ENCODE results near the gene DLX4. TPM values are rescaled to one million over a fixed set of nuclear protein-coding genes. Genes with fewer than 3 reads are reported as not detected.
A peak's percentile ranks its signal among the peaks of the same experiment; 100 is the strongest.

Gene DLX4
- total and polyA plus RNA-seq, 2 experiments from 2014 or later = 0.60 to 1.3 TPM

DNA sequence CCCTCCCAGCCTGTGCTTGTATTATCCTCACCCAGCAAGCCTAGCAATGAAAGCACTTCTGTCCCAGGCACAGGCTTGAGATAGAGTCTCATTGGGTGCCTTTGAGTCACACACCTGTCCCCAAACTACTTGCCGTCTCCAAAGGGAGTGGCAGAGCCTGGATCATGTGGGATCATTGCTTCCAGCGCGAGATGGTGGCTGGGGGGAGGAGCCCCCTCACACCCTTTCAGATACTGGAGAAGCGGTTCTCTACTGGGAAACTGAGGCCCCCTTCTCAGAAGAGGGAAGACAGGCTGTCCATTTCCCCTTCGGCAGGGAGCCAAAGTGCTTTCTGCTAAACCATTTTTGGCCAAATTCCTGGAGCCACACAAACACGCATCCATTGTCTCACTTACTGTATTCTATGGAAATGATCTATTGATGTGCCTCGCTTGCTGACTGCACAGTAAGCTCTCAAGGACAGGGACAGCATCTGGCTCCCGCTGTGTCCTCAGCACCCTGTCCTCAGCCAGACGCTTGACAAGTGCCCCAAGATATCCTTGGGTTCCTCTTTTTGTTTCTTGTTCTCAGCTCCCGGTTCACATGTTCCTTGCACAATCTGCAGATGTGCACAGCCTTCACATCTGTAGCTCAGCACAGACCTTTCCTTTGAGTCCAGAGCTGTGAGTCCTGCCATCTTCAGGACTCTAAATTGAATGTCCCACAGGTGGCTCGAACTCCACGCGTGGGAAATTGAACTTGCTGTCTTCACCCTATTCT is 52.0 kb downstream of the DLX4 start:
- TF ChIP-seq, protein P1, sequence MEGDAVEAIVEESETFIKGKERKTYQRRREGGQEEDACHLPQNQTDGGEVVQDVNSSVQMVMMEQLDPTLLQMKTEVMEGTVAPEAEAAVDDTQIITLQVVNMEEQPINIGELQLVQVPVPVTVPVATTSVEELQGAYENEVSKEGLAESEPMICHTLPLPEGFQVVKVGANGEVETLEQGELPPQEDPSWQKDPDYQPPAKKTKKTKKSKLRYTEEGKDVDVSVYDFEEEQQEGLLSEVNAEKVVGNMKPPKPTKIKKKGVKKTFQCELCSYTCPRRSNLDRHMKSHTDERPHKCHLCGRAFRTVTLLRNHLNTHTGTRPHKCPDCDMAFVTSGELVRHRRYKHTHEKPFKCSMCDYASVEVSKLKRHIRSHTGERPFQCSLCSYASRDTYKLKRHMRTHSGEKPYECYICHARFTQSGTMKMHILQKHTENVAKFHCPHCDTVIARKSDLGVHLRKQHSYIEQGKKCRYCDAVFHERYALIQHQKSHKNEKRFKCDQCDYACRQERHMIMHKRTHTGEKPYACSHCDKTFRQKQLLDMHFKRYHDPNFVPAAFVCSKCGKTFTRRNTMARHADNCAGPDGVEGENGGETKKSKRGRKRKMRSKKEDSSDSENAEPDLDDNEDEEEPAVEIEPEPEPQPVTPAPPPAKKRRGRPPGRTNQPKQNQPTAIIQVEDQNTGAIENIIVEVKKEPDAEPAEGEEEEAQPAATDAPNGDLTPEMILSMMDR (IDR thresholded peaks at IDR 0.05; ENCODE audit: low read depth, low read length) = no peak
- no peaks in the 10 kb centered on the region for H3K36me3 ChIP-seq
- DNase-seq (ENCODE audit: low read depth in 1 of 2, low spot score in 1 of 2) = no peak
- no peak overlapping the region for H3K27ac ChIP-seq
- peaks cover 5% of the 10 kb centered on the region for H3K4me1 ChIP-seq (ENCODE audit: low read depth)
- H3K9me3 ChIP-seq (ENCODE audit: low read depth) = no peaks in the 10 kb centered on the region
- no peaks in the 10 kb centered on the region for H3K27me3 ChIP-seq
- H3K4me3 ChIP-seq = no peak overlapping the region

DNA sequence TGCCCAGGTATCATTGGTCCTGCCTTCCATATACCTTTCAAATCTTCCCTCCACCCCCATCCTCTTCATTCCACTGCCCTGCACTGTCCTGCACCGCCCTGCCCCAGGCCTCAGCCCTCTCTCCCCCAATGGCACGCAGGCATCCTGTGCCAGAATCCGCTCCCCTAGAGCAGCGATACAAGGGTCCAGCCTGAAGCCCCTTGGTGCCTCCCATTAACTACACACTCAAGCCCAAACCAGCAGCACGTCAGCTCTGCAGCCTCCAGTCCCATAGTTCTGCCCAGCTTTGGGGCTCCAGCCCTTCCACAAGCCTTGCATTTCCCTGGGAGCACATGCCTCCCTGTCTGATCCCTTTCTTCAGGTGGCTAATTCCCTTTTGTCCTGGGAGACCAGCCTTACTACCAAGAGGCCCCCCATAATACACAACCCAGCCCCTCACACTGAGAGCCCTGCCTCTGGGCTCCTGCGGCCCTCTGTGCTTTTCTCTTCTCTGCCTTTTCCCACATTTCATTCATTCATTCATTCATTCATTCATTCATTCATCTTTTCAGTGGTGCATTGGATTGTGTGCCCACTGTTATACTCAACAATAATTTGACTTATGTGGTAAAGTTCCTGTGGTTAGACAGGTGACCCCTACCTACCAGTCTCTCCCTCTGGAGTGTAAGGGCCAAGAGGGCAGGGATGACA is 52.8 kb downstream of the DLX4 start:
- H3K9me3 ChIP-seq (ENCODE audit: low read depth) = no peaks in the 10 kb centered on the region
- H3K27ac ChIP-seq = no peak overlapping the region
- H3K4me3 ChIP-seq = no peak overlapping the region
- TF ChIP-seq, protein P1 (IDR thresholded peaks at IDR 0.05; ENCODE audit: low read depth, low read length) = no peak
- no peaks in the 10 kb centered on the region for H3K27me3 ChIP-seq
- H3K4me1 ChIP-seq (ENCODE audit: low read depth) = peaks cover 5% of the 10 kb centered on the region
- no peak for DNase-seq (ENCODE audit: low read depth in 1 of 2, low spot score in 1 of 2)
- no peaks in the 10 kb centered on the region for H3K36me3 ChIP-seq

DNA sequence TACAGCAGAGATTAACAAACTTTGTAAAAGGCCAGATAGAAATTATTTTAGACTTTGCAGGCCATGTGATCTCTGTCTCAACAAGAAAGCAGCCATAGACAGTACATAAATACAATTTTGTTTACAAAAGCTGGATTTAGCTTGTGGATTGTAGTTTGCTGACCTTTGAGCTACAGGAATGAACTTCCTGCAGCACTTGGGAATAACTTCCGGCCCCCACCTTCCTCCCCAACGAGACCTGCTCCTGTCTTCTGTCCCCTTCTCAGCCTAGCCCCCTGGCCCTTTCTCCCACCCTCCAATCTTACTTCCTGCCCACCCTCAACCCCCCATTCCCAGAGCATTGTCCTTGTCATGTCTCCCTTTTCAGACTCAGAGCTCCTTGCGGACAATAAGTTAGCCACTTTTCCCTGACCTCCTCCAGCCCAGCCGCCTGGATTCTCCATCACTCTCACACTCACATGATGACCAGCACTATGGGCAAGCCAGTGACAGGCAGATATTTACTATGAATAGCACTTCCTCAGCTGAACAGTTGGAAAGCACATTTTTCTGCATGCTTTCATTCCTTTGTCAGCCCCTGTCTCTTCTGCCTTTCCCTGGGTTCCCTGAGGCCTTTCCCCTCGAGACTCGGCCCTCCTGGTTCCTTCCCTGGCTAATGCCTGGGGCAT is 53.6 kb downstream of the DLX4 start:
- no peaks in the 10 kb centered on the region for H3K9me3 ChIP-seq (ENCODE audit: low read depth)
- DNase-seq (ENCODE audit: low read depth in 1 of 2, low spot score in 1 of 2) = no peak
- no peaks in the 10 kb centered on the region for H3K27me3 ChIP-seq
- peak overlapping the region; percentile 72 for H3K27ac ChIP-seq
- H3K36me3 ChIP-seq = no peaks in the 10 kb centered on the region
- TF ChIP-seq, protein P1 (IDR thresholded peaks at IDR 0.05; ENCODE audit: low read depth, low read length) = no peak
- H3K4me1 ChIP-seq (ENCODE audit: low read depth) = peaks cover 5% of the 10 kb centered on the region
- H3K4me3 ChIP-seq = no peak overlapping the region

DNA sequence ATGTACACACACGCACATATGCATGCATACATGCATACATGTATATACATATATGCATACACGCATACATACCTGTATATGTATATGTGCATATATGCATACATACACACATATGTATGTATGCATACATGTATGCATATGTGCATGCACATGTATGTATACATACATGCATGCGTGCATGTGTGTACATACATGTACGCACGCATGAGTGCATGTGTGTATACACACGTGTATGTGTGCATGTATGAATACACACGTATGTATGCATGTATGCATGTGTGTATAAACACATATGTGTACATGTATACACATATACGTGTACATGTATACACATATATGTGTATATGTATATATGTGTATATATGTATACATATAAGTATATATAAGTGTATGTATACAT is 54.5 kb downstream of the DLX4 start:
- TF ChIP-seq, protein P1 (IDR thresholded peaks at IDR 0.05; ENCODE audit: low read depth, low read length) = no peak
- Histone ChIP-seq H3K36me3 (no peaks in the 10 kb centered on the region), H3K27me3 (no peaks in the 10 kb centered on the region), H3K4me1 (ENCODE audit: low read depth) (peaks cover 10% of the 10 kb centered on the region), H3K4me3 (no peak overlapping the region), H3K27ac (no peak overlapping the region), H3K9me3 (ENCODE audit: low read depth) (no peaks in the 10 kb centered on the region)
- DNase-seq (ENCODE audit: low read depth in 1 of 2, low spot score in 1 of 2) = no peak

Other genes with a start within 250 kb of the DLX4 start
- gene FAM117A, start 205.1 kb upstream of the DLX4 start, total RNA-seq = 19.2 and 30.9 TPM in 2 replicates
- 21.8 and 25.5 TPM in 2 replicates for gene FAM117A, start 205.1 kb upstream of the DLX4 start, polyA plus RNA-seq
- gene KAT7, start 180.5 kb upstream of the DLX4 start, total RNA-seq = 31.3 and 33.1 TPM in 2 replicates
- gene KAT7, start 180.5 kb upstream of the DLX4 start, polyA plus RNA-seq = 30.0 and 57.4 TPM in 2 replicates
- not detected in 2 replicates for gene TAC4, start 121.1 kb upstream of the DLX4 start, total RNA-seq
- 0.78 TPM in 1 of 2 replicates, not detected in the other for gene TAC4, start 121.1 kb upstream of the DLX4 start, polyA plus RNA-seq
- gene DLX3, start 26.0 kb downstream of the DLX4 start, total RNA-seq = 0.14 and 0.63 TPM in 2 replicates
- gene DLX3, start 26.0 kb downstream of the DLX4 start, polyA plus RNA-seq = 1.1 and 2.1 TPM in 2 replicates
- gene ITGA3, start 86.9 kb downstream of the DLX4 start, total RNA-seq = 40.6 and 41.9 TPM in 2 replicates
- 20.5 and 32.7 TPM in 2 replicates for gene ITGA3, start 86.9 kb downstream of the DLX4 start, polyA plus RNA-seq
- gene PDK2, start 126.2 kb downstream of the DLX4 start, total RNA-seq = 79.5 and 88.5 TPM in 2 replicates
- gene PDK2, start 126.2 kb downstream of the DLX4 start, polyA plus RNA-seq = 146 and 156 TPM in 2 replicates
- gene SAMD14, start 161.0 kb downstream of the DLX4 start, total RNA-seq = 1.2 and 2.8 TPM in 2 replicates
- gene SAMD14, start 161.0 kb downstream of the DLX4 start, polyA plus RNA-seq = 2.0 and 2.5 TPM in 2 replicates
- 45.6 and 59.4 TPM in 2 replicates for gene PPP1R9B, start 181.5 kb downstream of the DLX4 start, total RNA-seq
- 6.0 and 6.2 TPM in 2 replicates for gene PPP1R9B, start 181.5 kb downstream of the DLX4 start, polyA plus RNA-seq
- 57.5 and 63.3 TPM in 2 replicates for gene SGCA, start 196.8 kb downstream of the DLX4 start, total RNA-seq
- 69.9 and 90.6 TPM in 2 replicates for gene SGCA, start 196.8 kb downstream of the DLX4 start, polyA plus RNA-seq
- gene COL1A1, start 232.4 kb downstream of the DLX4 start, total RNA-seq = 80.6 and 127 TPM in 2 replicates
- gene COL1A1, start 232.4 kb downstream of the DLX4 start, polyA plus RNA-seq = 212 and 261 TPM in 2 replicates